Measurements from ENCODE around the gene EXOC3L2. TPM values are rescaled to one million over a fixed set of nuclear protein-coding genes. Genes with fewer than 3 reads are reported as not detected.

The EXOC3L2 gene
- total RNA-seq, 4 donors from 2014 or later = 1.4 to 4.1 (median 2.7) TPM

DNA sequence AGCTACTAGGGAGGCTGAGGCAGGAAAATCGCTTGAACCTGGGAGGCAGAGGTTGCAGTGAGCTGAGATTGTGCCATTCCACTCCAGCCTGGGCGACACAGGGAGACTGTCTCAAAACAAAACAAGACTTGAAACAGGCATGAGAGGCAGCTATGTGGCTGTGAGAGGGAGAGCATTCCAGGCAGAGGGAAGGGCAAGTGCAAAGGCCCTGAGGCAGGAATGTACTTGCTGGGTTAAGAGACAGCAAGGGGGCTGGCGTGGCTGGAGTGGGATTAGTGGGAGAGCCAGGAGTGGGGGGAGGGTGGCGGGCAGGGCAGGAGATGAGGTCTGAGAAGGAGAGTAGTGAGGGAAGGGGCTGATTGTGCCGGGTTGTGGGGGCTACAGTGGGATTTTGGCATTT lies 21.3 kb downstream of the EXOC3L2 start:
- TF ChIP-seq CTCF (IDR thresholded peaks at IDR 0.05) = no peak
- ATAC-seq (ENCODE audit: low FRiP score) (no peak), DNase-seq (ENCODE audit: low spot score) (no peak)

GRCh38 chr19:45222724-45223123 lies 22.5 kb downstream of the EXOC3L2 start:
- TF ChIP-seq CTCF (IDR thresholded peaks at IDR 0.05) = no peak
- DNase-seq (ENCODE audit: low spot score) (no peak), ATAC-seq (ENCODE audit: low FRiP score) (no peak)

DNA sequence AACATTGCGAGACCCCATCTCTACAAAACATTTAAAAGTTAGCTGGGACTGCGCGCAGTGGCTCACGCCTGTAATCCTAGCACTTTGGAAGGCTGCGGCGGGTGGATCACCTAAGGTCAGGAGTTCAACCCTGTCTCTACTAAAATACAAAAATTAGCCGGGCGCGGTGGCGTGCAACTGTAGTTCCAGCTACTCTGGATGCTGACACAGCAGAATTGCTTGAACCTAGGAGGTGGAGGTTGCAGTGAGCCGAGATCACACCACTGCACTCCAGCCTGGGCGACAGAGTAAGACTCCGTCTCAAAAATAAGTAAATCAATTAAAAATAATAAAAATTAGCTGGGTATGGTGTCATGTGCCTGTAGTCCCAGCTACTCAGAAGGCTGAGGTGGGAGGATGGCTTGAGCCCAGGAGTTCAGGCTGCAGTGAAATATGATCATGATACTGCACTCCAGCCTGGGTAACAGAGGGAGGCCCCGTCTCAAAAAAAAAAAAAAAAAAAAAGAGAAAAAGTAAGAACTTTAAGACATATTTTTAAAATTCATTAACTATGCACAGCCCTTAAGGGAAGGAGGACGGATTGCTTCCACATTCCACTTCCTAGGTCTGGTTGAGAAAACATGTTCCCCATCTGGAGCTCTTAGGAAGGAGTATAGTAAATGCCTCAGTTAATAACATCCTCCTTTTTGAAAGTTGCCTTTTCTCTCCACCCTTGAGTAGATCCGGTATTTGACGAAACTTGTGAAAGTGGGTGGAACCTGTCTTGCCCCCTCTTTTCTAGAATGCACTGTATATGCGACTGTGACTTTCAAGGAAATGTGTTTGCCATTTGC lies 26.1 kb downstream of the EXOC3L2 start:
- no peak for TF ChIP-seq CTCF (IDR thresholded peaks at IDR 0.05)
- ATAC-seq (ENCODE audit: low FRiP score) = no peak
- DNase-seq (ENCODE audit: low spot score) = no peak

- no peak for DNase-seq (ENCODE audit: low spot score)
- no peak for TF ChIP-seq CTCF (IDR thresholded peaks at IDR 0.05)
- ATAC-seq (ENCODE audit: low FRiP score) = no peak
Measured at GRCh38 chr19:45218426-45218825, 26.8 kb downstream of the EXOC3L2 start.

GRCh38 chr19:45217957-45218334 lies 27.3 kb downstream of the EXOC3L2 start:
- no peak for TF ChIP-seq CTCF (IDR thresholded peaks at IDR 0.05)
- no peak for DNase-seq (ENCODE audit: low spot score)
- no peak for ATAC-seq (ENCODE audit: low FRiP score)

DNA sequence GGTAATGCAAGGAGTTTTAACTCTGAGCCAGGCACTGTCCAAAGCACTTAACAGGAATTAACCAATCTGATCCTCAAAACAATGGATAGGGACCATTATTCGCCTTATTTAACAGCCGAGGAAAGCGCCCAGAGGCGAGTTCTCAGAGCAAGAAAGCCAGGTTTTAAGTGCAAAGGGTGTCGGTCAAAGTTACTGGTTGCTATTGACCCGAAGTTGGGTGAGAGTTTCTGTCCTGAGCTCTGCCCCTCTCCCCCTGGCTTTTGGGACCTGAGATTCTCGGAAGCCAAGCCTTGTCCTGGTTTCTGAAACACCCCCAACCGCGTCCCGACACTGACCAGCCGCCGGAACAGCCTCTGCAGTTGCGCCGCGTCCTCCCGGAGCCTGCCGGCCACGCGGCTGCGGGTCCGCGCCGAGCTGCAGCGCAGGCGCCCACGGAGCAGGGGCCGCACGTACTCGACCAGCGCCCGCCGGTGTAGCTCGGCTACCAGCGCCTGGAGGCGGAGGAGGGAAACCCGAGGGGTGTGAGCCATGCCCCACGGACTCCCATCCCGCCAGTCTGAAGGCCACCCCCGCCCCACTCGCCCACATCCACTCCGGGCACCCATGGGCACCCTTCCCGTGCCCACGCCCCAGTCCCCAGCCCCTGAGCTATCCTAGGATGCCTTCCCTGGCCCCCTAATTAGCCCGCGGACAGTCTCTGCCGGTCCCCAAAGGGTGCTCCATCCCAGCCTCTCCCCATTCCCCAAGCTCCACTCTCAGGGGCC lies 27.8 kb downstream of the EXOC3L2 start:
- ATAC-seq (ENCODE audit: low FRiP score) (no peak), DNase-seq (ENCODE audit: low spot score) (no peak)
- no peak for TF ChIP-seq CTCF (IDR thresholded peaks at IDR 0.05)

All from omental fat pad (tissue), 4 donors.